HG02840 (cell line): ENCODE data around the gene WDR31.

ENCODE experiments used
- ATAC-seq: cut with Tn5 transposase; IDR thresholded peaks from one replicate; pipeline ENCODE4 v1.9.1; 2021; ENCODE audit warnings: mild to moderate bottlenecking, moderate library complexity, moderate number of reproducible peaks; ENCODE audit not compliant: unreplicated experiment, low FRiP score

WDR31 gene

GRCh38 chr9:113343732-113344231 lies 3.7 kb upstream of the WDR31 start:
- no peak for ATAC-seq

DNA sequence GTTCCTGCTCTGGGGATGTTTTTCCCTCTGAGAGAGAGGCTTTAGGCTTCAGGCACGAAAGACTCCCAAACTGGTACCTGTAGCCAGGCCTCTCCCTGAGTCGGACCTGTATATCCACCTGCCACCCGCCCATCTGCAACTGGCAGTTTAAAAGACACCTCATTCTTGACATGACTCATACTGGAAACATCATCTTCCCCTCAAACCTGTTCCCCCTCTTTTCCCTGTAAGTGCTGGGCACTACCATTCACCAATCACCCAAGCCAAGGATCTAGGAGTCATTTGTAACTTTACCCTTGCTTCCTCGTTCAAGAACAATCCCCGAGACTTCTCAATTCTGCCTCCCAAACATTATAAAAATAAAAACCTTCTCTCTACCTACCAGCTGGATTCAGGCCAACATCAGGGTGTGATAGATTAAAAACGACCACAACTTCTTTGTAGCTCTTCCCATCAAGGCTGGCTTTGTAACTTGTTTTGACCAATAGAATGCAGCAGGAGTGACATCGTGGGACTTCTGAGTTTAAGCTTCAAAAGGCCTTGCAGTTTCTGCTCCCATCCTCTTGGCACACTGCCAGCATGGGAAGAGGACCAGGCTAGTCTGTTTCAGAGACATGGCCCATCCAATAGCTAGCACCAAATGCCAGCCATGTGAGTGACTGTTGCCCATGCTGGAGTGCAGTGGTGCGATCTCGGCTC lies 1.8 kb upstream of the WDR31 start:
- ATAC-seq, result no peak

GRCh38 chr9:113337714-113338113 lies 2.4 kb downstream of the WDR31 start:
- ATAC-seq, result no peak

DNA sequence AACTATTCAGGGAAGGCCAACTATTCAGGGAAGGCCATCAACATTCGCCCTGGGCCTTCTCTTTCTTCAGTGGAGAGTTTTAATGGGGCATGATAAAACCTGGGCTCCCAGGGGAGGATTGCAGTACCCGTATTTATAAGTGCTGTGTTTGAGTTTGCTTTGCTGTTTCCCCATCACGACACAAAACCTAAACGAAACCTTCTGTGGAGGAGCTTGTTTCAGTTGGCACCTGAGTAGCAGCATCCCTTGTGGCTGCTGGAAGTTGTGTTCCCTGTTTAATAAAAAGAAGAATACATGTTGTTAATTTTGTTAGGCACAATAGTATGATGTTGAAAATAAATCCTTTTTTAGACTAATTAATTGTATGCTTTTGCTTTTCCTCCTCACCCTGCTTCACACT lies 8.3 kb downstream of the WDR31 start:
- no peak for ATAC-seq

DNA sequence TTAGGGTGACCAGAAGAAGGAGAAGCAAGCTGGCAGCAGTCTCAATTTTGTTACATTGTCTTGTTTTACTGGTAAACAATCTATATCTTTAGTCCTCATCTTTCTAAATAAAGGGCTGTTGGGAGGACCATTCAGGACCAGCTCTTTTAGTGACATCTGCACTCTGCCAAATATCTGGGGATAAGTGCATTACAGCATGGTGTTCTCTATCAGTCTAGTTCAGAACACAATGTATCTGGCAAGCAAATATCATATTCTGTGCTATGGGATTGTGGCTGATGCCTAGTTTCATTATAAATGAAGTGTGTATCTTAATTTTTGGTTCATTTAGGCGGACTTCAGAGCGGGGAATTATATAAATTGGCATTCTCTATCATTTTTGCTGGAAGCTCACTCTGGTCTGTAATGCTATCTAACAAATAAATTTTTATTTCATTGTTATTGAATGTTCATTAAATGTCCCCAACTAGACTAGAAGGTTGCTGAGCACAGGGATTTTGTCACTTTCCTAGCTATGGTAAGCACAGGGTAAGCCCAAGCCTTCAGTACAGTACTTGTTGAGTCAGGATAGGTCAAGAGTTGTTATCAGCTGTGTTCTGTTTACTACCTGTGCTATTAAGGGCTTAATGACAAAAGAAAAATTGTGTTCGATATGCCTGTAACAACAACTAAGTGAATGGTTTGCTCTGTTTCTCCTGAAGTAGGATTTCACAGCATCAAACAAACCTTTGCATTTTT lies 11.9 kb downstream of the WDR31 start:
- ATAC-seq, result no peak

DNA sequence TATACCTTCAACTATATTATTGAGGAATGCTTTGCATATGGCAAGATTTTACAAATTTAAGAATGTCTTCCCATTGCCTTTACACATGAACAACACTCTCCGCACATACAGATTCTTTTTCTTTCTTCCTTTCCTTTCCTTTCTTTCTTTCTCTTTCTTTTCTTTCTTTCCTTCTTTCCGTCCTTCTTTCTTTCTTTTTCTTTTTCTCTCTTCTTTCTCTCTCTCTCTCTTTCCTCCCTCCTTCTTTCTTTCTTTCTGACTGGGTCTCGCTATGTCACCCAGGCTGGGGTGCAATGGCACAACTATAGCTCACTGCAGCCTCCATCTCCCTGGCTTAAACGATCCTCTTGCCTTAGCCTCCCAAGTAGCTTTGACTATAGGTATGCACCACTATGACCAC lies 13.8 kb downstream of the WDR31 start:
- no peak for ATAC-seq

GRCh38 chr9:113322671-113323070 lies 17.4 kb downstream of the WDR31 start:
- no peak for ATAC-seq

DNA sequence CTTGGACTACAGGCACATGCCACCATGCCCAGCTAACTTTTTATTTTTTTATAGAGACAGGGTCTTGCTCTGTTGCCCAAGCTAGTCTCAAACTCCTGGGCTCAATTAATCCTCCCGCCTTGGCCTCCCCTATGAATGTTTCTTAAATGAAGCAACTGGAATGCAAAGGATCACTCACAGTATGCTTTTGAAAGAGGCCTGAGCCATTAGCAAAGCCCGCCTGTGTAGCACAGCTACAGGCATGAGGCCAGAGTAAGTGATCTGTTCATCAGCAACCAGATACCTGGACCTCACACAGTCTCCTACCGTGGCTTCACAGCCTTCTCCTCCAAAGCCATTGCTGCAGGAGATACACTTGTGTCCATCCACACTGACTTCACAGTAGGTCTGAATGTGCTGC lies 20.0 kb downstream of the WDR31 start:
- ATAC-seq, result no peak

- ATAC-seq, result no peak
These were observed 21.0 kb downstream of the WDR31 start for GRCh38 chr9:113319054-113319453.

GRCh38 chr9:113317777-113318176 lies 22.3 kb downstream of the WDR31 start:
- ATAC-seq, result no peak

DNA sequence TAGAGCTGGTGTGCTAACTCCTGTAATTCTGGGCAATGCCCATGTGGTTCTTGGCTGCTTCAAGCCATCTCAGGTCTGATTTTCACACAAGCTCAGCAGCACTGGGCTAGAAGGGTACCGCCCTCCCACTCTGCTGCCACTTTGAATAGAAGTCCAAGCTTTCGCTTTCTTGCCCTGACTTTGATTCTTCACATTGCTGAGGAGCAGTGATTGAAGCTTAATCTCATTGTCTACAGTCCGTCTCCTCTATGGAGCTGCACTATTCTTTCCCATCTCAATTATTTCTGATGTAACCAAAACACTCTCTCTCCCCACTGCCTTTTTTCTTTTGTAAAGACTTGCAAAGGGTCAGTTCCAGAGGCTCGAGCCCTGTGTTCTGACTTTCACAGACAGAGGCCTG lies 24.0 kb downstream of the WDR31 start:
- ATAC-seq, result no peak

- no peak for ATAC-seq
These were observed 24.8 kb downstream of the WDR31 start for GRCh38 chr9:113315231-113315630.

DNA sequence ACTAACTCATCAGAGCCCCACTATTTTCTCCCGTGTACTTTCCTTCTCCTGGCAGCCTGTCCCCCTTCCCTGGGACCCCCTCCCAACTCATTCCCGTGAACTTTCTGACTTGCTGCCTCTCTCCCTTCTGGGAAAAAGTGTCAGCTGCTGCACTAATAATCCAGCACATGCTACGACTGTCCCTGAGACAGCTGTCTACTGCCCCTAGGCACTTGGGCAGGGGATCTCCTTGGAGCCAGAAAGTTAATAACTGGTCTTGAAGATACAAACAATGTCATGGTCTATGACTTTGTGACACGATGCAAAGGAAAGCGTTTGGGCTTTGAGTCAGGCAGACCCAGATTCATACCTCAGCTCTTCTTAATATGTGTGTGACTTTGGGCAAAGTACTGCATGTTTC lies 26.8 kb downstream of the WDR31 start:
- ATAC-seq, result no peak

DNA sequence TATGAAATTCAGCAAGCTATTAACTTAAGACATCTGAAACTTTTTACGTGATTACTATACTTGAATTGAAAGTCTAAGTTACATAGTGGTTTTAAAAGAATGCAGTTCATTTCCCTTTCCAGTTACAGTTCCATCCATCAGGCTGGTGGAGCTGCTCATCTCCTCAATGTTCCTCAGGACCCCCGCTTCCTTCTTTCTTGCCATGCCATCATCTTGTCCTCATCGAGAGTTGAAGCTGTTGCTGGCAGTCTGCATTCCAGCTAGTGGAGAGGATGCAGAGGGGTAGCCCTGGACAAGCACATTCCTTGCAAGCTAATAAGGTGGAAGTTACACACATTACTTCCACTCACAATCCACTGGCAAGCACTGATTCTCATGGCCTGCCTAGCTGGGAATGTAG lies 28.1 kb downstream of the WDR31 start:
- ATAC-seq, result no peak

GRCh38 chr9:113310538-113310937 lies 29.5 kb downstream of the WDR31 start:
- no peak for ATAC-seq

- ATAC-seq, result no peak
These were observed 30.8 kb downstream of the WDR31 start for GRCh38 chr9:113309204-113309813.

DNA sequence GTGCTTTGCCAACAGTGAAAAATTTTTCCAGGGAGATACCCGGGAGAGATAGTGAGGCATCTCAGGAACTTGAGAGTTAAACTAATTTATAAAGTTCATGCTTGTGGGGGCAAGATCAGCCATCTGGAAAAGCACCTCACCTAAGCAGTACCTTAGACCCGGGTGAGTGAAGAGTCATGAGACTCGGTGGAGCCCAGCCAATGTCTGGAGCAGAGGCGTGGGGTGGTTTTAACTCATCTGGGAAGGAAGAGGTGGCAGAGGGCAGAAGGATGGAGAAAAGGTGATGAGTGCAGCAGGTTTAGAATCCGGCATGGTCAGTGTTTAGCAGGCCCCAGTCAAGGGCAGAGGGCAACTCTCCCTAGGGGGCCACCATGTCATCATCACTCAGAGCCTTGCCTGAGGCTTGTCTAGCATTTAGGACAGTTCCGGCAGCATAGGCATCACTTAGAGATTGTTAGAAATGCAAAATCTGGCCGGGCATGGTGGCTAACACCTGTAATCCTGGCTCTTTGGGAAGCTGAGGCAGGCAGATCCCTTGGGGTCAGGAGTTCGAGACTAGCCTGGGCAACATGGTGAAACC lies 32.6 kb downstream of the WDR31 start:
- ATAC-seq, result no peak

GRCh38 chr9:113306566-113306965 lies 33.5 kb downstream of the WDR31 start:
- no peak for ATAC-seq

DNA sequence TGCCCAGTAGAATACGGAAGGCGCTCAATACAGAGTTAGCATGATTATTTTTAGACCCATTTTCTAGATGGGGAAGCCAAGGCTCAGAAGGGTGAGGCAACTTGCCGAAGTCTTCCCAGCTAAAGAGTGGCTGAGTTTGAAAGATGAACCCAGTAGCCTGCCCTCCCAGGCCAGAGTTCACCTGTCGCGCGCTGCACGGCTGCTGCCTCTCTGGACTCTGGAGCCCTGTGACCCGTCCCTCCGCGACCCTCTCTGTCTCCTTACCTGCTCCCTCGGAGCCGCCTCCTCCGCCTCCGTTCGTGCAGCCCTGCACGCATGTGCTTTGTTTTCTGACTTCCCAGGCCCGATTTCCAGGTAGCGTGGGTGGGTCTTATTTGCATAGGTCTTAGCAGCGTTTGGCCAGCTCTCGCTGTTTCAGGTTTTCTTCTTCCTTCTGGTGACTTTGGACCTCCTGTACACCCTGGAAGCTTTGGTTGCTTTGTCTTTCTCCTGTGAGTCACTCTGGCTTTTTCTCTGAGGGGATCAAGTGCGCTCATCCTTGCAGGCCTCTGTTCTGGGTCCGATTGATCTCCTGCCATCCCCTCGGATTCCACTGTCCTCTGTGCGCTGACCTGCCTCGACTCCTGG lies 37.2 kb downstream of the WDR31 start, which contains the start of gene RNF183:
Gene RNF183, minus strand, starts transcription at position 585 of the 627 bp plus-strand sequence. CDS start 5,192 bp downstream, outside the sequence.
- ATAC-seq, result no peak

- no peak for ATAC-seq
These were observed 38.5 kb downstream of the WDR31 start for GRCh38 chr9:113301548-113301947.
